Natural killer cell (primary cell): ENCODE measurements around the gene CAV3. TPM values are rescaled to one million over a fixed set of nuclear protein-coding genes. Genes with fewer than 3 reads are reported as not detected.

Source experiments
- ATAC-seq, 3 donors: fragments of 150-1000 bp in 2 of 3; fragments of 200-7000 bp in 1 of 3; cut with Tn5 transposase; 1 replicate in 1 of 3; 2 replicates in 2 of 3; pipeline ENCODE4 v1.10.0; 2021; ENCODE audit warnings: mild to moderate bottlenecking in 2 of 3, moderate library complexity in 2 of 3
- DNase-seq, 2 donors: peaks; one replicate each; pipeline versions ENCODE4 v3.0.0 to v3.0.0-alpha.2; 2013 to 2021; ENCODE audit warnings: mixed read lengths in 1 of 2
- H3K27ac ChIP-seq: one replicate; pipeline ENCODE4 v1.5.1; 2013; ENCODE audit warnings: mild to moderate bottlenecking, low read length
- H3K27me3 ChIP-seq: one replicate; pipeline ENCODE4 v1.6.1; 2013; ENCODE audit warnings: low read length; ENCODE audit not compliant: control insufficient read depth, insufficient read depth
- H3K36me3 ChIP-seq: one replicate; pipeline ENCODE4 v1.6.1; 2013; ENCODE audit warnings: low read length; ENCODE audit not compliant: control insufficient read depth, insufficient read depth
- H3K4me1 ChIP-seq: one replicate; pipeline ENCODE4 v1.6.1; 2013; ENCODE audit warnings: low read length; ENCODE audit not compliant: control insufficient read depth, insufficient read depth
- H3K4me3 ChIP-seq: one replicate; pipeline ENCODE4 v1.5.1; 2013; ENCODE audit warnings: low read length
- H3K9me3 ChIP-seq: one replicate; pipeline ENCODE4 v1.6.1; 2013; ENCODE audit warnings: low read length; ENCODE audit not compliant: control insufficient read depth, insufficient read depth
- H3K27ac Mint-ChIP-seq, 2 donors: one replicate each; pipeline ENCODE4 v1.8.0; 2022; ENCODE audit warnings: mild to moderate bottlenecking in 2 of 2, mixed read lengths in 2 of 2, moderate library complexity in 1 of 2
- H3K27me3 Mint-ChIP-seq, 2 donors: one replicate each; pipeline ENCODE4 v1.8.0; 2022; ENCODE audit warnings: low read depth in 2 of 2, mixed read lengths in 2 of 2
- H3K36me3 Mint-ChIP-seq: one replicate; pipeline ENCODE4 v1.8.0; 2022; ENCODE audit warnings: mixed read lengths
- H3K4me1 Mint-ChIP-seq, 2 donors: one replicate each; pipeline ENCODE4 v1.8.0; 2022; ENCODE audit warnings: mixed read lengths in 2 of 2
- H3K4me3 Mint-ChIP-seq: one replicate; pipeline ENCODE4 v1.8.0; 2022; ENCODE audit warnings: mild to moderate bottlenecking, moderate library complexity, mixed read lengths
- H3K9me3 Mint-ChIP-seq, 2 donors: one replicate each; pipeline ENCODE4 v1.8.0; 2022; ENCODE audit warnings: mixed read lengths in 2 of 2
- WGBS: methylation state at CpG from one replicate; pipeline ENCODE4 v1.1.7; 2013; ENCODE audit warnings: missing lambda C conversion rate; ENCODE audit not compliant: insufficient coverage; 5-methylcytosine and 5-hydroxymethylcytosine counted together
- intact Hi-C: fragments of 100-400 bp; cut with micrococcal nuclease; formaldehyde crosslinking; loops from one replicate; pipeline ENCODE4 v1.14.2; 2022
- total RNA-seq, 4 donors: library from RNA; stranded (reverse); fragments of 120-200 nt in 1 of 4; gene quantifications; one replicate each; pipeline versions ENCODE4 v1.2.3 to v1.2.4, GENCODE V29; 2013 to 2022
- TF ChIP-seq, protein P1 (sequence below): fragments of 200-600 bp; IDR thresholded peaks from one replicate; pipeline ENCODE4 v1.8.0; 2022; ENCODE audit warnings: antibody characterized with exemption

The CAV3 gene
- total RNA-seq, 3 donors from 2014 or later (not counting 1 experiment from before 2014, with no cell fraction given) = not detected

DNA sequence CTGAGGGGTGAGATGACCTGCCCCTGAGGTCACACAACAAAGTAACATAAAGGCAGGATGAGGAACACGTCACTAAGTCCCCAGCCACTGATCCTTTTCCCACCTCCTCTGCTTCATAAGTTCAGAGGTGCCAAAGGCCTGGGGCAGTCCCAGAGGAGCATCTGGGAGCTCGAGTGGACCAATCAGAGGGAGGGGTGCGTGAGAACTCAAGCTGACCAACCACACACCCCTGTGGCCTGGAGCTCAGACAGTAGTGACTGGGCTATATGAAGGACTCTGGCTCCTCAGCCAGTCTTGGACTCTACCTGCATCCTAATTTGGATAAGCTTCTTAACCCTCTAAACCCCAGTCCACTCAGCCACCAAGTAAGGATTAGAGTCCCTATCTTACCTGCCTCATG, 28.0 kb upstream of the CAV3 start:
- 70% methylated on average over 3 of the region's 3 CpGs for WGBS
- Histone ChIP-seq H3K27ac (no peak overlapping the region), H3K4me3 (no peak overlapping the region), H3K4me1 (no peaks in the 10 kb centered on the region), H3K27me3 (no peaks in the 10 kb centered on the region), H3K36me3 (no peaks in the 10 kb centered on the region), H3K9me3 (peaks cover 8% of the 10 kb centered on the region)
- Mint-ChIP-seq H3K4me3 (no peak overlapping the region), H3K36me3 (no peaks in the 10 kb centered on the region), H3K27ac (no peak overlapping the region), H3K27me3 (no peaks in the 10 kb centered on the region), H3K4me1 (no peaks in the 10 kb centered on the region), H3K9me3 (no peaks in the 10 kb centered on the region)
- TF ChIP-seq, protein P1, sequence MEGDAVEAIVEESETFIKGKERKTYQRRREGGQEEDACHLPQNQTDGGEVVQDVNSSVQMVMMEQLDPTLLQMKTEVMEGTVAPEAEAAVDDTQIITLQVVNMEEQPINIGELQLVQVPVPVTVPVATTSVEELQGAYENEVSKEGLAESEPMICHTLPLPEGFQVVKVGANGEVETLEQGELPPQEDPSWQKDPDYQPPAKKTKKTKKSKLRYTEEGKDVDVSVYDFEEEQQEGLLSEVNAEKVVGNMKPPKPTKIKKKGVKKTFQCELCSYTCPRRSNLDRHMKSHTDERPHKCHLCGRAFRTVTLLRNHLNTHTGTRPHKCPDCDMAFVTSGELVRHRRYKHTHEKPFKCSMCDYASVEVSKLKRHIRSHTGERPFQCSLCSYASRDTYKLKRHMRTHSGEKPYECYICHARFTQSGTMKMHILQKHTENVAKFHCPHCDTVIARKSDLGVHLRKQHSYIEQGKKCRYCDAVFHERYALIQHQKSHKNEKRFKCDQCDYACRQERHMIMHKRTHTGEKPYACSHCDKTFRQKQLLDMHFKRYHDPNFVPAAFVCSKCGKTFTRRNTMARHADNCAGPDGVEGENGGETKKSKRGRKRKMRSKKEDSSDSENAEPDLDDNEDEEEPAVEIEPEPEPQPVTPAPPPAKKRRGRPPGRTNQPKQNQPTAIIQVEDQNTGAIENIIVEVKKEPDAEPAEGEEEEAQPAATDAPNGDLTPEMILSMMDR = no peak
- DNase-seq = no peak
- intact Hi-C loops = no loop called here
- no peak for ATAC-seq

DNA sequence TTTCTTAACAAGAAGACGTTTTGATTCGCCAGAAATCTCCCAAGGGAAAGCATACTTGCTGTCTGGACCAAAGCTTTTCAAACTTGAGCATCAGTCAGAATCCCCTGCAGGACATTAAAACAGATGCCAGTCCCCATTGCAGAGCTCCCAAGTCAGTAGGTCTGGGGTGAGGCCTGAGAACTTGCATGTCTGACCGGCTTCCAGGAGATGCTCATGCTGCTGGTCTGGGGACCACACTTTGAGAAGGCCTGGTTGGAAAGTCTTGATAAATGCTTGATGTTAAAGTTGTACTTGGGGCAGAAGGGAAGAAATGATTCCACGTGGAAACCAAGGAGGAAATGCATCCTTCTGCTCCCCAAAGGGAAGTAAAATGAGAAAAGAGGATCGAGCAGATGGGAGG, 24.3 kb upstream of the CAV3 start:
- intact Hi-C loops = no loop called here
- 76% methylated on average over 5 of the region's 5 CpGs for WGBS
- no peaks in the 10 kb centered on the region for H3K4me1 ChIP-seq
- H3K4me1 Mint-ChIP-seq = no peaks in the 10 kb centered on the region
- H3K4me3 Mint-ChIP-seq = no peak overlapping the region
- no peaks in the 10 kb centered on the region for H3K9me3 Mint-ChIP-seq
- no peak overlapping the region for H3K4me3 ChIP-seq
- no peak for ATAC-seq
- H3K27me3 ChIP-seq = no peaks in the 10 kb centered on the region
- no peaks in the 10 kb centered on the region for H3K36me3 ChIP-seq
- H3K27ac ChIP-seq = no peak overlapping the region
- no peak for DNase-seq
- no peaks in the 10 kb centered on the region for H3K36me3 Mint-ChIP-seq
- H3K27ac Mint-ChIP-seq = no peak overlapping the region
- peaks cover 8% of the 10 kb centered on the region for H3K9me3 ChIP-seq
- TF ChIP-seq, protein P1 = no peak
- no peaks in the 10 kb centered on the region for H3K27me3 Mint-ChIP-seq

DNA sequence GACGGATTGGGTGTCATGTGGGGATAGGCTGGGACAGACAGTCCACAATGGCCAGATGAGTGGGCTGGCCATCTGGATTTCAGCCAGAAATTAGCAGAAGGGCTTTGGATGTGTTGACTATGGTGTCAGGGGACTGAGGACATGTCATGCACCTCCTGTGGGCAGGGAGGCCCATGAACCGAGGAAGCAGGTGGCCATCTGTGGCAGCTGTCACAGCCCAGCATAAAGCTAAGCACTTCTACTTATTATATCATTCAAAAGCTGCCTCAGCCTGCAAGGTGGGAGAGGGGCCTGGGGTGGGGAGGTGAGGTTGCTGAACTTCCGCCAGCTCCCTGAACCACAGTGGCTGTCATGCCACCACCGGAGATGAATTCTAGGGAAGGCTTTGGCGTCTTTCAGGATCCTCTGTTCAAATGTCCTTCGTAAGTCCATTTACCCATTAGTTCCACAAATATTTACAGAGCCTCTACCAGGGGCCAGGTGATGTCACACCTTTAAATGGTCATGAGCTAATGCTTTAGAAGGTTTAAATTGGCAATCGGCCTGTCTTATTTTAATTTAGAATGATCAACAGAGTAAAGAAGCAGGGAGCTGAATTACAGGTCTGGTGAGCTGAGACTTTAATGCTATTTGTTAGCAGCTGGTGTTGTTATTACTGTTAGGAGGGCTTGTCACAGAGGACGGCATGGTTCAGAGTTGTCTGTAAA, 23.6 kb upstream of the CAV3 start:
- Mint-ChIP-seq H3K9me3 (no peaks in the 10 kb centered on the region), H3K4me3 (no peak overlapping the region), H3K4me1 (no peaks in the 10 kb centered on the region), H3K27ac (no peak overlapping the region), H3K27me3 (no peaks in the 10 kb centered on the region), H3K36me3 (no peaks in the 10 kb centered on the region)
- 85% methylated on average over 7 of the region's 8 CpGs for WGBS
- TF ChIP-seq, protein P1 = no peak
- no peaks in the 10 kb centered on the region for H3K27me3 ChIP-seq
- peaks cover 8% of the 10 kb centered on the region for H3K9me3 ChIP-seq
- no peak overlapping the region for H3K27ac ChIP-seq
- no peak overlapping the region for H3K4me3 ChIP-seq
- intact Hi-C loops = no loop called here
- ATAC-seq (no peak), DNase-seq (no peak)
- no peaks in the 10 kb centered on the region for H3K4me1 ChIP-seq
- H3K36me3 ChIP-seq = no peaks in the 10 kb centered on the region
